GM23338 (cell line): ENCODE results near the gene CYBA. TPM values are rescaled to one million over a fixed set of nuclear protein-coding genes. Genes with fewer than 3 reads are reported as not detected.

Source experiments
- ATAC-seq: fragments of 200-7000 bp; cut with Tn5 transposase; 3 replicates; pipeline ENCODE4 v1.9.1; 2020
- DNase-seq: peaks from one replicate; pipeline ENCODE4 v3.0.0-alpha.2; 2015; ENCODE audit warnings: low spot score
- H2AFZ ChIP-seq: fragments of 200-600 bp; sonication (generic); 2 replicates; pipeline ENCODE4 v1.8.0; 2016; ENCODE audit warnings: antibody characterized with exemption, mild to moderate bottlenecking, moderate library complexity
- H3F3A ChIP-seq: fragments of 200-600 bp; sonication (generic); replicated peaks from 2 replicates; pipeline ENCODE4 v1.8.0; 2017; ENCODE audit warnings: antibody characterized with exemption, mixed run types, low read depth
- H3K27ac ChIP-seq: fragments of 200-600 bp; sonication (generic); 2 replicates; pipeline ENCODE4 v1.6.1; 2016; ENCODE audit warnings: low read depth
- H3K27me3 ChIP-seq: fragments of 200-600 bp; sonication (generic); 2 replicates; pipeline ENCODE4 v1.8.0; 2016; ENCODE audit warnings: mild to moderate bottlenecking, mixed run types, moderate library complexity; ENCODE audit not compliant: insufficient read depth
- H3K36me3 ChIP-seq: fragments of 200-600 bp; sonication (generic); 2 replicates; pipeline ENCODE4 v1.8.0; 2016; ENCODE audit warnings: mild to moderate bottlenecking; ENCODE audit not compliant: insufficient read depth
- H3K4me1 ChIP-seq: fragments of 200-600 bp; sonication (generic); 2 replicates; pipeline ENCODE4 v1.8.0; 2016; ENCODE audit warnings: mild to moderate bottlenecking, moderate library complexity; ENCODE audit not compliant: insufficient read depth
- H3K4me2 ChIP-seq: fragments of 200-600 bp; sonication (generic); 2 replicates; pipeline ENCODE4 v1.7.1; 2017; ENCODE audit warnings: mixed run types
- H3K4me3 ChIP-seq: fragments of 200-600 bp; sonication (generic); 2 replicates; pipeline ENCODE4 v1.6.1; 2016; ENCODE audit warnings: mixed run types
- H3K79me2 ChIP-seq: fragments of 200-600 bp; sonication (generic); replicated peaks from 2 replicates; pipeline ENCODE4 v1.8.0; 2017; ENCODE audit warnings: mild to moderate bottlenecking; ENCODE audit not compliant: insufficient read depth
- H3K9me2 ChIP-seq: fragments of 200-600 bp; sonication (generic); 2 replicates; pipeline ENCODE4 v1.8.0; 2017; ENCODE audit not compliant: insufficient read depth
- H4K20me1 ChIP-seq: fragments of 200-600 bp; sonication (generic); replicated peaks from 2 replicates; pipeline ENCODE4 v1.8.0; 2017; ENCODE audit warnings: mild to moderate bottlenecking; ENCODE audit not compliant: insufficient read depth
- H3K27ac Mint-ChIP-seq: 2 replicates; pipeline ENCODE4 v1.8.0; 2020; ENCODE audit warnings: inconsistent platforms, mild to moderate bottlenecking, moderate library complexity, mixed read lengths
- H3K27me3 Mint-ChIP-seq: 3 replicates; pipeline ENCODE4 v1.8.0; 2022; ENCODE audit warnings: low read depth, mild to moderate bottlenecking, moderate library complexity, mixed read lengths, inconsistent platforms; ENCODE audit not compliant: insufficient read depth, poor library complexity
- H3K36me3 Mint-ChIP-seq: 3 replicates; pipeline ENCODE4 v1.8.0; 2021; ENCODE audit warnings: low read depth, mild to moderate bottlenecking, inconsistent platforms, moderate library complexity, mixed read lengths
- H3K4me1 Mint-ChIP-seq: 3 replicates; pipeline ENCODE4 v1.8.0; 2020; ENCODE audit warnings: mild to moderate bottlenecking, inconsistent platforms, mixed read lengths
- H3K4me3 Mint-ChIP-seq: 3 replicates; pipeline ENCODE4 v1.8.0; 2021; ENCODE audit warnings: moderate library complexity, mild to moderate bottlenecking, inconsistent platforms, mixed read lengths
- H3K9me3 Mint-ChIP-seq: 3 replicates; pipeline ENCODE4 v1.8.0; 2020; ENCODE audit warnings: moderate library complexity, mild to moderate bottlenecking, inconsistent platforms, mixed read lengths
- CREB1 ChIP-seq: fragments of 250-450 bp; sonication (Bioruptor Pico); IDR thresholded peaks from 2 replicates; pipeline ENCODE4 v1.5.0; 2020; ENCODE audit warnings: low read depth, mild to moderate bottlenecking, moderate library complexity
- CTCF ChIP-seq, 2 experiments: fragments of 200-600 bp in 1 of 2; sonication (generic) in 1 of 2; conservative IDR thresholded peaks; 2 replicates each; pipeline versions ENCODE4 v1.5.1 to v1.6.1; 2016 to 2017; ENCODE audit warnings: antibody characterized with exemption in 2 of 2, low read depth in 2 of 2, mild to moderate bottlenecking in 2 of 2, moderate library complexity in 1 of 2
- EZH2 ChIP-seq: fragments of 200-600 bp; sonication (generic); IDR thresholded peaks from one replicate; pipeline ENCODE4 v1.8.0; 2017; ENCODE audit warnings: antibody characterized with exemption, mild to moderate bottlenecking, low read depth; ENCODE audit not compliant: unreplicated experiment
- EZH2phosphoT487 ChIP-seq: fragments of 200-600 bp; sonication (generic); IDR thresholded peaks from one replicate; pipeline ENCODE4 v1.8.1; 2018; ENCODE audit warnings: antibody characterized with exemption; ENCODE audit not compliant: unreplicated experiment
- POLR2AphosphoS5 ChIP-seq: IDR thresholded peaks from 2 replicates; pipeline ENCODE4 v1.6.1; 2016; ENCODE audit warnings: antibody characterized with exemption, low read depth
- REST ChIP-seq: IDR thresholded peaks from one replicate; pipeline ENCODE4 v1.6.1; 2018; ENCODE audit warnings: antibody characterized with exemption; ENCODE audit not compliant: unreplicated experiment
- STAT1 ChIP-seq: IDR thresholded peaks from one replicate; pipeline ENCODE4 v1.6.1; 2016; ENCODE audit warnings: antibody characterized with exemption; ENCODE audit not compliant: unreplicated experiment
- ZNF114 ChIP-seq: fragments of 250-450 bp; sonication (Bioruptor Pico); IDR thresholded peaks from 2 replicates; pipeline ENCODE4 v1.5.0; 2020; ENCODE audit warnings: mild to moderate bottlenecking, moderate library complexity
- ZNF331 ChIP-seq: fragments of 250-450 bp; sonication (Bioruptor Pico); IDR thresholded peaks from 2 replicates; pipeline ENCODE4 v1.5.0; 2020; ENCODE audit warnings: low read depth, mild to moderate bottlenecking, moderate library complexity
- ZNF462 ChIP-seq: fragments of 250-450 bp; sonication (Bioruptor Pico); IDR thresholded peaks from 2 replicates; pipeline ENCODE4 v1.5.0; 2020; ENCODE audit warnings: mild to moderate bottlenecking, moderate library complexity
- polyA plus RNA-seq: library from polyadenylated mRNA; unstranded; fragments of >200 nt; fragmentation: Nextera tagmentation; extraction: Ambion mirVana; gene quantifications from 2 replicates; pipeline ENCODE4 v1.2.1, GENCODE V29; 2016
- total RNA-seq: library from RNA; depleted of rRNA; stranded (reverse); fragments of >200 nt; shearing (Covaris generic); gene quantifications from 2 replicates; pipeline ENCODE4 v1.2.3, GENCODE V29; 2014

CYBA gene
- total and polyA plus RNA-seq, 2 experiments from 2014 or later = 275 to 281 TPM

- Histone ChIP-seq H3K9me2 (no peaks in the 10 kb centered on the region), H4K20me1 (peaks cover 13% of the 10 kb centered on the region; the same call in 1 of the 2 replicates), H3K36me3 (peaks cover 32% of the 10 kb centered on the region), H3K79me2 (peaks cover 1% of the 10 kb centered on the region; the same call in 1 of the 2 replicates), H2AFZ (no peak overlapping the region), H3K4me1 (no peaks in the 10 kb centered on the region), H3K4me3 (no peak overlapping the region), H3F3A (0 out of 2 replicates have a peak, but pooled peaks cover 8% of the 10 kb centered on the region), H3K4me2 (no peak overlapping the region), H3K27me3 (no peaks in the 10 kb centered on the region), H3K27ac (no peak overlapping the region)
- TF ChIP-seq EZH2phosphoT487 = no peak
- TF ChIP-seq EZH2 = no peak
- no peak for TF ChIP-seq CTCF (conservative IDR thresholded peaks at IDR 0.05; ENCODE audit: low read depth in 2 of 2)
- TF ChIP-seq POLR2AphosphoS5 = no peak
- no peak for TF ChIP-seq REST
- TF ChIP-seq ZNF331 (CRISPR knock-in tag) = no peak
- TF ChIP-seq CREB1 (CRISPR knock-in tag) = no peak
- no peak for TF ChIP-seq ZNF462 (CRISPR knock-in tag)
- TF ChIP-seq STAT1 = no peak
- TF ChIP-seq ZNF114 (CRISPR knock-in tag) = no peak
- Mint-ChIP-seq H3K4me3 (no peak overlapping the region), H3K27ac (no peak overlapping the region), H3K36me3 (peaks cover 62% of the 10 kb centered on the region), H3K4me1 (peaks cover 25% of the 10 kb centered on the region), H3K27me3 (peaks cover 5% of the 10 kb centered on the region), H3K9me3 (no peaks in the 10 kb centered on the region)
- DNase-seq (no peak), ATAC-seq (no peak)
Observed at GRCh38 chr16:88602091-88602490, 48.8 kb downstream of the CYBA start.
